Measurements from ENCODE around the gene ZDHHC8.

ZDHHC8 gene

GRCh38 chr22:20176421-20177085 lies 44.9 kb downstream of the ZDHHC8 start:
- no peak for FAIRE-seq
- no peak for TF ChIP-seq POLR2A (IDR thresholded peaks at IDR 0.05; ENCODE audit: low read depth, low read length)
- no peak for TF ChIP-seq TAF1 (IDR thresholded peaks at IDR 0.05; ENCODE audit: borderline replicate concordance, low read depth, low read length)
- no peak for TF ChIP-seq POLR2AphosphoS5 (IDR thresholded peaks at IDR 0.05; ENCODE audit: low read depth, low read length)
- DNase-seq (ENCODE audit: insufficient read length), result no peak

- no peak for TF ChIP-seq TAF1 (IDR thresholded peaks at IDR 0.05; ENCODE audit: borderline replicate concordance, low read depth, low read length)
- FAIRE-seq (no peak), DNase-seq (ENCODE audit: insufficient read length) (no peak)
These were observed 45.8 kb downstream of the ZDHHC8 start for GRCh38 chr22:20177217-20177911.

- DNase-seq (ENCODE audit: insufficient read length) (no peak), FAIRE-seq (no peak)
- TF ChIP-seq TAF1 (IDR thresholded peaks at IDR 0.05; ENCODE audit: borderline replicate concordance, low read depth, low read length) (no peak), POLR2A (IDR thresholded peaks at IDR 0.05; ENCODE audit: low read depth, low read length) (no peak), POLR2AphosphoS5 (IDR thresholded peaks at IDR 0.05; ENCODE audit: low read depth, low read length) (no peak)
These were observed 46.7 kb downstream of the ZDHHC8 start for GRCh38 chr22:20178075-20178914.

- FAIRE-seq (no peak), DNase-seq (ENCODE audit: insufficient read length) (no peak)
- TF ChIP-seq POLR2AphosphoS5 (IDR thresholded peaks at IDR 0.05; ENCODE audit: low read depth, low read length) (no peak), POLR2A (IDR thresholded peaks at IDR 0.05; ENCODE audit: low read depth, low read length) (no peak), TAF1 (IDR thresholded peaks at IDR 0.05; ENCODE audit: borderline replicate concordance, low read depth, low read length) (no peak)
These were observed 47.3 kb downstream of the ZDHHC8 start for GRCh38 chr22:20178915-20179227.

- FAIRE-seq, result no peak
- TF ChIP-seq POLR2A (IDR thresholded peaks at IDR 0.05; ENCODE audit: low read depth, low read length), result no peak
- TF ChIP-seq TAF1 (IDR thresholded peaks at IDR 0.05; ENCODE audit: borderline replicate concordance, low read depth, low read length), result no peak
- no peak for TF ChIP-seq POLR2AphosphoS5 (IDR thresholded peaks at IDR 0.05; ENCODE audit: low read depth, low read length)
- DNase-seq (ENCODE audit: insufficient read length), result no peak
These were observed 48.0 kb downstream of the ZDHHC8 start for GRCh38 chr22:20179455-20180244.

- no peak for FAIRE-seq
These were observed 48.6 kb downstream of the ZDHHC8 start for GRCh38 chr22:20180245-20180630.

GRCh38 chr22:20180640-20181039 lies 49.0 kb downstream of the ZDHHC8 start:
- FAIRE-seq (no peak), DNase-seq (ENCODE audit: insufficient read length) (no peak)
- TF ChIP-seq TAF1 (IDR thresholded peaks at IDR 0.05; ENCODE audit: borderline replicate concordance, low read depth, low read length), result 0 out of 2 replicates have a peak, but pooled peaks have one; percentile 17
- TF ChIP-seq POLR2AphosphoS5 (IDR thresholded peaks at IDR 0.05; ENCODE audit: low read depth, low read length), result no peak

More at GRCh38 chr22:20180245-20180630, 48.6 kb downstream of the ZDHHC8 start:
- no peak for DNase-seq (ENCODE audit: insufficient read length)
- TF ChIP-seq POLR2A (IDR thresholded peaks at IDR 0.05; ENCODE audit: low read depth, low read length), result no peak
- TF ChIP-seq TAF1 (IDR thresholded peaks at IDR 0.05; ENCODE audit: borderline replicate concordance, low read depth, low read length), result no peak
- no peak for TF ChIP-seq POLR2AphosphoS5 (IDR thresholded peaks at IDR 0.05; ENCODE audit: low read depth, low read length)

GRCh38 chr22:20181194-20181883 lies 49.7 kb downstream of the ZDHHC8 start:
- TF ChIP-seq POLR2AphosphoS5 (IDR thresholded peaks at IDR 0.05; ENCODE audit: low read depth, low read length) (no peak), POLR2A (IDR thresholded peaks at IDR 0.05; ENCODE audit: low read depth, low read length) (no peak), TAF1 (IDR thresholded peaks at IDR 0.05; ENCODE audit: borderline replicate concordance, low read depth, low read length) (no peak)
- FAIRE-seq (no peak), DNase-seq (ENCODE audit: insufficient read length) (no peak)

- DNase-seq (ENCODE audit: insufficient read length) (no peak), FAIRE-seq (no peak)
- no peak for TF ChIP-seq TAF1 (IDR thresholded peaks at IDR 0.05; ENCODE audit: borderline replicate concordance, low read depth, low read length)
- no peak for TF ChIP-seq POLR2A (IDR thresholded peaks at IDR 0.05; ENCODE audit: low read depth, low read length)
- TF ChIP-seq POLR2AphosphoS5 (IDR thresholded peaks at IDR 0.05; ENCODE audit: low read depth, low read length), result no peak
These were observed 50.3 kb downstream of the ZDHHC8 start for GRCh38 chr22:20181884-20182236.

- DNase-seq (ENCODE audit: insufficient read length) (no peak), FAIRE-seq (no peak)
- TF ChIP-seq TAF1 (IDR thresholded peaks at IDR 0.05; ENCODE audit: borderline replicate concordance, low read depth, low read length) (no peak), POLR2A (IDR thresholded peaks at IDR 0.05; ENCODE audit: low read depth, low read length) (no peak), POLR2AphosphoS5 (IDR thresholded peaks at IDR 0.05; ENCODE audit: low read depth, low read length) (no peak)
These were observed 50.8 kb downstream of the ZDHHC8 start for GRCh38 chr22:20182365-20182764.

- no peak for DNase-seq (ENCODE audit: insufficient read length)
- no peak for TF ChIP-seq POLR2A (IDR thresholded peaks at IDR 0.05; ENCODE audit: low read depth, low read length)
- TF ChIP-seq POLR2AphosphoS5 (IDR thresholded peaks at IDR 0.05; ENCODE audit: low read depth, low read length), result no peak
- no peak for TF ChIP-seq TAF1 (IDR thresholded peaks at IDR 0.05; ENCODE audit: borderline replicate concordance, low read depth, low read length)
- FAIRE-seq, result no peak
These were observed 51.5 kb downstream of the ZDHHC8 start for GRCh38 chr22:20183101-20183500.
